Cardiac muscle cell (in vitro differentiated cells and primary cell): ENCODE results near the gene ERO1B. TPM values are rescaled to one million over a fixed set of nuclear protein-coding genes. Genes with fewer than 3 reads are reported as not detected.

Source experiments
- DNase-seq, 2 donors: peaks; one replicate each; pipeline versions ENCODE4 v3.0.0 to v3.0.0-alpha.2; 2010 to 2017; ENCODE audit warnings: low read depth in 1 of 2, low spot score in 1 of 2
- H3K27ac ChIP-seq: fragments of 200-600 bp; sonication (generic); 2 replicates; pipeline ENCODE4 v1.5.1; 2016
- H3K27me3 ChIP-seq: fragments of 200-600 bp; sonication (generic); 2 replicates; pipeline ENCODE4 v1.6.0; 2016; ENCODE audit warnings: control low read depth
- H3K36me3 ChIP-seq: fragments of 200-600 bp; sonication (generic); 2 replicates; pipeline ENCODE4 v1.5.1; 2016; ENCODE audit warnings: control low read depth
- H3K4me1 ChIP-seq: fragments of 200-600 bp; sonication (generic); 2 replicates; pipeline ENCODE4 v1.8.1; 2017; ENCODE audit warnings: low read depth, mild to moderate bottlenecking, mixed run types
- H3K4me3 ChIP-seq: fragments of 200-600 bp; sonication (generic); 2 replicates; pipeline ENCODE4 v1.5.1; 2016; ENCODE audit warnings: mild to moderate bottlenecking
- H3K9me3 ChIP-seq: fragments of 200-600 bp; sonication (generic); 2 replicates; pipeline ENCODE4 v1.5.1; 2017; ENCODE audit warnings: low read depth, mild to moderate bottlenecking, control low read depth
- polyA plus RNA-seq: library from polyadenylated mRNA; unstranded; fragments of >200 nt; fragmentation: Nextera tagmentation; extraction: Ambion mirVana; gene quantifications from 2 replicates; pipeline ENCODE4 v1.2.1, GENCODE V29; 2016
- total RNA-seq: library from RNA; depleted of rRNA; stranded (reverse); fragments of >200 nt; gene quantifications from 2 replicates; pipeline ENCODE4 v1.2.3, GENCODE V29; 2016
- TF ChIP-seq, protein P1 (sequence below): IDR thresholded peaks from 2 replicates; pipeline ENCODE4 v1.5.1; 2012; ENCODE audit warnings: low read depth, mild to moderate bottlenecking, low read length

The ERO1B gene
- total and polyA plus RNA-seq, 2 experiments from 2014 or later, result 2.2 to 2.7 TPM

DNA sequence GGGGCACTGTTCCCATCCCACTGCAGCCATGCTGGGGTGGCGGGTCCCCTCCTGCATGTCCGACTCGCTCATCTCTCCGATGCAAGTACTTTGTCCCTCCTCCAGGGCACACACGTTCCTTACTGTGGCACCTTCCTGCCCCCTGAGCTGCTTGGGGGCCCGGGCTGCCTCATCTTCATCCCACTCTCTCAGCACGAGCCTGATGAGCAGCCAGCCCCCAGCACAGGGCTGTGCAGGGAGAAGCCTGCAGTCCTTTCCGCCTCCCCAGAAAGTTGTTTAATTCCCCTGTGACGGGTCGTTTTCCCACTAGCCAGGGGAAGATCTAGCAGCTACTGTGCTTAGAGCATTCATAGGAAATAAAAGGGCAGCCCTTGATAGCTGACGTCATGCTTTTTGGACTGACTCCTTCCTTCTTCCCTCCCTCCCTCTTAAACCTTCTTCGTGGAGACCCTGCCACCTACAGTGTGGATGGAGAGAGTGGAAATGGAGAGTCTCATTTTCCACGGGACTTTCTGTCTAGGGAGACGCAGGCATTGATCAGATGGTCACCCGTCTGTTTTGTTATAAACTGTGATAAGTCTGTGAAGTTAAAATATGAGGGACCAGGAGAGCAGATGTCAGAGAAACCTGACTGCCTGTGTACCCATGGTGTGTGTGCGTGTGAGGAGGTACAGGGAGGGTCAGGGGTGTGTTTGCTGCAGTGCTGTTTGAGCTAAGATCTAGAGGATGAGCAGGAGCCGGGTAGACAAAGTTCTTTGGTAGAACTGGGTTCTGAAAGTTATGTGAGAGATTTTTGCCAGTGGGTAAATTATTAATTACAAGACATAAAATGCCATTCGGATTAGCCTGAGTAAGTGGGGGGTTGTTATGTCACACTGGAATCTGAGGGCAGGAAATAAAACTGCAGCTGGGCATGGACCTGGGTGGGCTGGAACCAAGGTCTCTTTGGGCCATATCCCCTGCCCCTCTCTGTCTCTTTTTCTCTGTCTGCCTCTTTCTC, 105.1 kb downstream of the ERO1B start:
- peak in 1 of 2 donors; percentile 19 for DNase-seq
- Histone ChIP-seq H3K9me3 (no peaks in the 10 kb centered on the region), H3K27me3 (no peaks in the 10 kb centered on the region), H3K27ac (no peak overlapping the region), H3K4me3 (no peak overlapping the region), H3K4me1 (no peaks in the 10 kb centered on the region), H3K36me3 (no peaks in the 10 kb centered on the region)
- TF ChIP-seq, protein P1, sequence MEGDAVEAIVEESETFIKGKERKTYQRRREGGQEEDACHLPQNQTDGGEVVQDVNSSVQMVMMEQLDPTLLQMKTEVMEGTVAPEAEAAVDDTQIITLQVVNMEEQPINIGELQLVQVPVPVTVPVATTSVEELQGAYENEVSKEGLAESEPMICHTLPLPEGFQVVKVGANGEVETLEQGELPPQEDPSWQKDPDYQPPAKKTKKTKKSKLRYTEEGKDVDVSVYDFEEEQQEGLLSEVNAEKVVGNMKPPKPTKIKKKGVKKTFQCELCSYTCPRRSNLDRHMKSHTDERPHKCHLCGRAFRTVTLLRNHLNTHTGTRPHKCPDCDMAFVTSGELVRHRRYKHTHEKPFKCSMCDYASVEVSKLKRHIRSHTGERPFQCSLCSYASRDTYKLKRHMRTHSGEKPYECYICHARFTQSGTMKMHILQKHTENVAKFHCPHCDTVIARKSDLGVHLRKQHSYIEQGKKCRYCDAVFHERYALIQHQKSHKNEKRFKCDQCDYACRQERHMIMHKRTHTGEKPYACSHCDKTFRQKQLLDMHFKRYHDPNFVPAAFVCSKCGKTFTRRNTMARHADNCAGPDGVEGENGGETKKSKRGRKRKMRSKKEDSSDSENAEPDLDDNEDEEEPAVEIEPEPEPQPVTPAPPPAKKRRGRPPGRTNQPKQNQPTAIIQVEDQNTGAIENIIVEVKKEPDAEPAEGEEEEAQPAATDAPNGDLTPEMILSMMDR, result no peak

DNA sequence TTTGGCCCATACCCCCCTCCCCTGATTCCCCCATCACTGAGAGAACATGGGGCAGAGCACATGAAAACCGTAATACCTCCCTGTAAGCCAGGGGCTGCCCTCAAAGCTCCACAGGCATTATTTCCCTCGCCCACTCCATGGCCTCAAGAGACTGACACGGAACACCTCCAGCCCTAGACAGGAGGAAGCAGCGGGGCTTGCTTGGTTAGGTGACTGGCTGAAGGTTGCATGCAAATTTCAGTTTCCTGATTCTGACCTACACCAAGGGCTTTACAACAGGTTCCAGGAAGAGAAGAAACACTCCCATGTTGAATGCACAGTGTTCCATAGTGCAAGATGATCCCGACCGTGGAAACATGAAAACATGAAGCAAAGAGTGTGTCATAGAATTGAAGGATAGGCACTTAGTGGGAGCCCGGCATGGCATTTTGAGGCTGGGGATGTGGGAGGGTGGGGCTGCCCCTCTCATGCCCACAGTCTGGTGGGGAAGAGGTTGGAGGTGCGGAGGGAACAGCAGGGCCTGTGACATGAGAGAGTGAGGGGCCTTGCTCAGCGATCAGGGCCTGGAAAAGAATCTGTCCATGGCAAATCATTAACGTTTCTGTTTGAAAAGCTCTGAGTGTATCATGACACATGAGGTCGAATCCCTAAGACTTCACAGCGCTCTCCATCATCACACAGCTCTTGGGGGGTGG, 106.0 kb downstream of the ERO1B start:
- H3K27me3 ChIP-seq, result no peaks in the 10 kb centered on the region
- TF ChIP-seq, protein P1, result no peak
- H3K4me3 ChIP-seq, result no peak overlapping the region
- H3K36me3 ChIP-seq, result no peaks in the 10 kb centered on the region
- no peak for DNase-seq
- H3K9me3 ChIP-seq, result no peaks in the 10 kb centered on the region
- no peak overlapping the region for H3K27ac ChIP-seq
- H3K4me1 ChIP-seq, result no peaks in the 10 kb centered on the region

DNA sequence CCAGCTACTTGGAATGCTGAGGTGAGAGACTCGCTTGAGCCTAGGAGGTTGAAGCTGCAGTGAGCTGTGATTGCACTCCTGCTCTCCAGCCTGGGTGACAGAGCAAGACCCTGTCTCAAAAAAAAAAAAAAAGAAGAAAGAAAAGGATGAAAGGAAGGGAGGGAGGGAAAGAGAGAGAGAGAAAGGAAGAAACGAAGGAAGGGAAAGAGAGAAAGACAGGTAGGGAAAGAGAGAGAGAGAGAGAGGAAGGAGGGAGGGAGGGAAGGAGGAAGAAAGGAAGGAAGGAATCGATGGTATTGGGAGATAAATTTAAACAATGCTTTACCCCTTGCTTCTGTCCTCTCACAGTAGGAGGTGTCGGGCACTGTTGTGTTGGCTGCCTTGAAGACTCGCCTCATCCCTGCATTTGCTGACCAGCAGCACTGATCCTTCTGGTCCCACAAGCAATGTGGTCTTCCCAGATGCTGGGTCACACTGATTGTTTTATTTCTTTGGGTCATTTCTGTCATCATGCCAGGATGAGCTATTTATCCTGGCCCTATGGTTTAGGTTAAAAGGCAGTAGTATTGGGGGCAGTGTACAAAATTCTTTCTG, 108.5 kb downstream of the ERO1B start:
- no peaks in the 10 kb centered on the region for H3K9me3 ChIP-seq
- no peak overlapping the region for H3K27ac ChIP-seq
- H3K27me3 ChIP-seq, result no peaks in the 10 kb centered on the region
- no peak for DNase-seq
- no peaks in the 10 kb centered on the region for H3K36me3 ChIP-seq
- H3K4me3 ChIP-seq, result no peak overlapping the region
- no peaks in the 10 kb centered on the region for H3K4me1 ChIP-seq
- TF ChIP-seq, protein P1, result no peak

DNA sequence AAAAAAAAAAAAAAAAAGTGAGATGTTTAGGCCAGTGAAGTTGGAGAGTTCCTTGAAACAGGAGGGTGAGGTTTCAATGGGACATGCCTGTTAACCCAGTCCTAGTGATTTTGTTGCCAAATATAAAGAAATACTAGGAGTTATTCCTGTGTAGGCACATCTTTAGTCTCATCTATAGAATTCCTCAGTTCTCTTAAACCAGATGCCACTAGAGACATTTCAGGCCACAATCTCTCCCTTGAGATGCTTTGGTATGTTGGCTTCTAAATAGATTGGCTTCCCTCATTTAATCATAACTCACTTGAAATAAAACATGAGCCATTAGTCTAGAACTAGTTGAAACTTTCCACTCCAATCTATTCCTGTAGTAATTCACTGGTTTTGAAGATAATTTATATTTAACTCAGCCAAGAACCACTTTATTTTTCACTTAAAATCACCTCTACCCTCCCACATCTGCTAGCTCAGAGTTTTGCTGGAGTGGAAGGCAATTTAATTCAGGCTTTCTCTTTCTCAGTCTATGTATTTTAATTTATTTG, 109.6 kb downstream of the ERO1B start:
- DNase-seq, result peak in 1 of 2 donors; percentile 10
- Histone ChIP-seq H3K27ac (no peak overlapping the region), H3K9me3 (no peaks in the 10 kb centered on the region), H3K36me3 (no peaks in the 10 kb centered on the region), H3K4me1 (no peaks in the 10 kb centered on the region), H3K27me3 (no peaks in the 10 kb centered on the region), H3K4me3 (no peak overlapping the region)
- TF ChIP-seq, protein P1, result no peak

DNA sequence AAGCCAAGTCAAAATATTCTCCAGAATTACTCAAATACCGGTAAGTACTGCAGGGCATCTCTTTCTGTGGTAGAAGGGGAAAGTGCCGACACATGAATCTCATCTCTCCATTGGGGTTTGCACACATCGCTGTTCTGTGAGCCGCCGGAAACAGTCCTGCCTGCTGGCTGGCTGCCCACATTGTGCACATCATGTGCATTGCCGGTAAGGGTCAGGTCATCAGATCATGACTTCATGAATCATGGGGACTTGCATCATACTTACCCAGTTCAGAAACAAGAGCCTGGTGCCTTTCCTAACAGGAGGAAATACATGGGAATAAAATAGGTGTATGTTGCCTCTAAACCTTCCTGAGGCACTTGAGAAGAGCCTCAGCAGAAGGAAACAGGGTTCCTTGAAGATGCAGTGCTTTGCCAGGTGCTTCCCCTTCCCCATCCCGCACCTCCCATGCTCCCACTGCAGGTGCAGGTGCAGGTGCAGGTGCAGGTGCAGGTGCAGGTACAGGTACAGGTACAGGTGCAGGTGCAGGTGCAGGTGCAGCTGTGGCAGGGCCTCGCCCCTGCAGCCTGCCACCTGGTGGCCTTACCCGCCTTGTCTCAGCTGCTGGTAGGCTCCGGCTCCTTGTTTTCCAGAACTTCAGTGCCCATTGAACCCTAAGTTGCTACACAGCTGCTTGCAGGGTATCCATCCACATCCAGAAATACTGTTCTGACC, 112.9 kb downstream of the ERO1B start:
- DNase-seq, result peak in 1 of 2 donors; percentile 87
- TF ChIP-seq, protein P1, result no peak
- Histone ChIP-seq H3K9me3 (no peaks in the 10 kb centered on the region), H3K4me3 (no peak overlapping the region), H3K36me3 (no peaks in the 10 kb centered on the region), H3K27ac (no peak overlapping the region), H3K27me3 (no peaks in the 10 kb centered on the region), H3K4me1 (no peaks in the 10 kb centered on the region)
